ENCODE data around the gene FIBCD1. TPM values are rescaled to one million over a fixed set of nuclear protein-coding genes. Genes with fewer than 3 reads are reported as not detected.

The FIBCD1 gene
- total RNA-seq, 1 experiment from 2014 or later, result 7.1 TPM

DNA sequence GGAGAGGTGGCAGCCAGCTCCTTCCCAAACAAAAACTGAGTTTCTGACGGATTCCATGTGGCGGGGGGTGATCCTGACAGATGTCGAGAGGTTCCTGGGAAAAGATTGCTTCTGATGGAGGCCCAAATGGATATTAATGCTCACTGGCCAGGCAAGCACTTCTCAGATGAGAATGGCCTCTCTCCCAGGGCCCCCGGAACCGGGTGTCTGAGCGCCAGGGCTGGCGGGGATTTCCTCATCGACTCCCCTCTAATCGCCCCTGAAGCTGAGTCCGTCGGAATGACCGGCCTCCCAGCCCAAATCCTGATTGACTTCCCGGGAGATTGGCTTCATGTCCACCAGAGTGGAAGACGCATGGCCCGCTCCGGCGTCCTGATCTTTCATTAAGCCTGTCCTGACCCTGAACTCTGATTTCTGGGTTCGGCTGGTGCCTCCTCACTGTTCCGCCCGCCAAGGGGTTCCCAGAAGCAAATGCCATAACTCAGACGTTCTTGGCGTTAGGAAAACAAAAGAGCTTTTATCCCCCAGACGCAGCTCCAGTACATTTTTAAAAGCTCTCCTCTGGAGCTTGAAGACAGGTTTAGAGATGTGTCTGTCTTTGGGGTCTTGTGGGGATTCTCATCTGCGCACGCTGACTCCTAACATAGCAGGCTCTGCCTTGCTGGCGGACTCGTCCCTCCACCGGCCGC, 17.6 kb downstream of the FIBCD1 start:
- no peaks in the 10 kb centered on the region for H3K23me2 ChIP-seq (ENCODE audit: insufficient read length, low read depth, low read length, poor library complexity, severe bottlenecking)
- Mint-ChIP-seq H3K27me3 (ENCODE audit: low read depth) (no peaks in the 10 kb centered on the region; the same call in 1 of the 2 replicates), H3K4me3 (no peak overlapping the region), H3K27ac (no peak overlapping the region), H3K36me3 (ENCODE audit: insufficient read depth in 1 of 3, low read depth in 3 of 3) (no peaks in the 10 kb centered on the region), H3K4me1 (peaks cover 8 to 37% of the 10 kb centered on the region in 2 experiments), H3K9me3 (no peaks in the 10 kb centered on the region)
- H3K27ac ChIP-seq (ENCODE audit: insufficient read length, low read depth, low read length), result no peak overlapping the region
- no peak overlapping the region for H2AK5ac ChIP-seq (ENCODE audit: insufficient read length, low read length)
- no peak overlapping the region for H3K18ac ChIP-seq (ENCODE audit: insufficient read length, low read depth, low read length)
- H3K4me2 ChIP-seq (ENCODE audit: insufficient read depth, insufficient read length, low read length), result no peak overlapping the region
- no peaks in the 10 kb centered on the region for H3K79me2 ChIP-seq (ENCODE audit: insufficient read depth, low read length)
- H3K14ac ChIP-seq (ENCODE audit: insufficient read depth, low read length), result no peak overlapping the region
- no CpG with 5 or more reads among the region's 29 CpGs for WGBS (ENCODE audit: extremely low coverage, insufficient read length, low lambda C conversion rate)
- H4K8ac ChIP-seq (replicated peaks; ENCODE audit: insufficient read length, low read depth, low read length), result no peak overlapping the region
- H2BK120ac ChIP-seq (ENCODE audit: low read depth, low read length, poor library complexity, severe bottlenecking), result no peak overlapping the region
- H3K27me3 ChIP-seq (ENCODE audit: insufficient read depth, low read length), result no peaks in the 10 kb centered on the region
- TF ChIP-seq CTCF (conservative IDR thresholded peaks at IDR 0.05), result no peak
- no peak overlapping the region for H3T11ph ChIP-seq (ENCODE audit: low read length)
- DNase-seq, result no peak
- H3K56ac ChIP-seq (ENCODE audit: insufficient read length, low read depth, low read length), result no peak overlapping the region
- no peak overlapping the region for H3K4ac ChIP-seq (ENCODE audit: low read depth, low read length)
- no peaks in the 10 kb centered on the region for H3K79me1 ChIP-seq (ENCODE audit: insufficient read depth, low read depth, low read length, poor library complexity, severe bottlenecking)
- no peaks in the 10 kb centered on the region for H3K9me3 ChIP-seq (ENCODE audit: control insufficient read depth, low read depth, low read length)
- no peaks in the 10 kb centered on the region for H4K20me1 ChIP-seq (ENCODE audit: control insufficient read depth, insufficient read depth, insufficient read length)
- no peak overlapping the region for H4K91ac ChIP-seq (ENCODE audit: insufficient read length, low read depth, low read length)
- H3K9ac ChIP-seq (ENCODE audit: extremely low read depth, insufficient read length, low read length), result no peak overlapping the region
- H2AFZ ChIP-seq (ENCODE audit: low read length), result no peak overlapping the region
- H2BK20ac ChIP-seq (ENCODE audit: low read depth, low read length, poor library complexity, severe bottlenecking), result no peak overlapping the region
- H2BK15ac ChIP-seq (ENCODE audit: low read depth, low read length), result no peak overlapping the region
- H3K23ac ChIP-seq (ENCODE audit: insufficient read length, low read depth, low read length), result no peak overlapping the region
- no peak overlapping the region for H2BK5ac ChIP-seq (ENCODE audit: insufficient read length, low read length)
- no peak overlapping the region for H4K5ac ChIP-seq (ENCODE audit: insufficient read length, low read depth, low read length)
- H2BK12ac ChIP-seq (ENCODE audit: insufficient read length, low read depth, low read length), result no peak overlapping the region
- H3K4me1 ChIP-seq (ENCODE audit: insufficient read depth, low read length), result no peaks in the 10 kb centered on the region

Data from H9 (cell line).